ENCODE data around the gene HMGCL.

GRCh38 chr1:23803674-23804073 lies 21.6 kb downstream of the HMGCL start:
- no peak for TF ChIP-seq BHLHE40 (IDR thresholded peaks at IDR 0.05; ENCODE audit: borderline replicate concordance)
- TF ChIP-seq HDGF (IDR thresholded peaks at IDR 0.05; ENCODE audit: borderline replicate concordance): no peak
- no peak for TF ChIP-seq SUZ12 (IDR thresholded peaks at IDR 0.05)
- TF ChIP-seq FOXK2 (IDR thresholded peaks at IDR 0.05): no peak
- TF ChIP-seq FOXM1 (IDR thresholded peaks at IDR 0.05; ENCODE audit: borderline replicate concordance): no peak
- TF ChIP-seq ARNT (IDR thresholded peaks at IDR 0.05): no peak
- TF ChIP-seq L3MBTL2 (conservative IDR thresholded peaks at IDR 0.05): no peak
- TF ChIP-seq TARDBP (IDR thresholded peaks at IDR 0.05): no peak
